Fibroblast of lung (primary cell): ENCODE results near the gene KBTBD6. TPM values are rescaled to one million over a fixed set of nuclear protein-coding genes. Genes with fewer than 3 reads are reported as not detected.

Experiments
- DNase-seq, 2 donors: peaks; one replicate each; pipeline versions ENCODE4 v3.0.0 to v3.0.0-alpha.2; 2010; ENCODE audit warnings: low read depth in 2 of 2
- H2AFZ ChIP-seq: 2 replicates; pipeline ENCODE4 v1.5.1; 2012; ENCODE audit warnings: low read length, control low read depth, inconsistent platforms
- H3K27ac ChIP-seq: 2 replicates; pipeline ENCODE4 v1.5.1; 2011; ENCODE audit warnings: low read length, control low read depth; ENCODE audit not compliant: insufficient read depth
- H3K27me3 ChIP-seq: 2 replicates; pipeline ENCODE4 v1.5.1; 2011; ENCODE audit warnings: mild to moderate bottlenecking, low read length; ENCODE audit not compliant: control insufficient read depth, insufficient read depth
- H3K36me3 ChIP-seq: 2 replicates; pipeline ENCODE4 v1.5.1; 2011; ENCODE audit warnings: low read length; ENCODE audit not compliant: control insufficient read depth, insufficient read depth
- H3K4me1 ChIP-seq: 2 replicates; pipeline ENCODE4 v1.5.1; 2011; ENCODE audit warnings: low read length; ENCODE audit not compliant: control insufficient read depth, insufficient read depth; ENCODE audit errors: extremely low read depth
- H3K4me2 ChIP-seq: 2 replicates; pipeline ENCODE4 v1.5.1; 2011; ENCODE audit warnings: low read length, control low read depth; ENCODE audit not compliant: insufficient read depth; ENCODE audit errors: extremely low read depth
- H3K4me3 ChIP-seq, 4 experiments: fragments of 200-600 bp in 1 of 4; sonication (generic) in 1 of 4; replicated peaks in 1 of 4; 2 replicates each; pipeline ENCODE4 v1.5.1; 2011 to 2016; ENCODE audit warnings: low read length in 4 of 4, low read depth in 3 of 4, mild to moderate bottlenecking in 3 of 4, control low read depth in 2 of 4, inconsistent platforms in 1 of 4, mixed read lengths in 1 of 4; ENCODE audit not compliant: insufficient read depth in 1 of 4; ENCODE audit errors: control extremely low read depth in 1 of 4
- H3K79me2 ChIP-seq: 2 replicates; pipeline ENCODE4 v1.5.1; 2012; ENCODE audit warnings: mild to moderate bottlenecking, low read length, inconsistent platforms; ENCODE audit not compliant: control insufficient read depth, insufficient read depth
- H3K9ac ChIP-seq: 2 replicates; pipeline ENCODE4 v1.5.1; 2011; ENCODE audit warnings: mild to moderate bottlenecking, low read length, control low read depth; ENCODE audit not compliant: insufficient read depth
- H3K9me3 ChIP-seq: 2 replicates; pipeline ENCODE4 v1.5.1; 2012; ENCODE audit warnings: low read depth, low read length; ENCODE audit not compliant: control insufficient read depth, insufficient read depth
- H4K20me1 ChIP-seq: 2 replicates; pipeline ENCODE4 v1.5.1; 2011; ENCODE audit warnings: low read length; ENCODE audit not compliant: control insufficient read depth, insufficient read depth; ENCODE audit errors: extremely low read depth
- CTCF ChIP-seq, 2 donors: IDR thresholded peaks in 1 of 2; conservative IDR thresholded peaks in 1 of 2; 1 replicate in 1 of 2; 2 replicates in 1 of 2; pipeline ENCODE4 v1.5.1; 2011 to 2012; ENCODE audit warnings: low read length in 2 of 2, control low read depth in 1 of 2, inconsistent platforms in 1 of 2, low read depth in 1 of 2, mild to moderate bottlenecking in 1 of 2
- EZH2 ChIP-seq: IDR thresholded peaks from 2 replicates; pipeline ENCODE4 v1.5.1; 2012; ENCODE audit warnings: low read length, control low read depth, mild to moderate bottlenecking; ENCODE audit errors: missing control alignments
- polyA plus RNA-seq, 2 donors: library from polyadenylated mRNA; depleted of rRNA in 1 of 2; stranded (reverse) in 1 of 2; unstranded in 1 of 2; fragments of >200 nt; gene quantifications; 2 replicates each; pipeline ENCODE4 v1.2.1, GENCODE V29; 2011 to 2012; ENCODE audit warnings: missing spikeins in 1 of 2
- total RNA-seq: library from RNA; depleted of rRNA; stranded (reverse); fragments of >200 nt; gene quantifications from 2 replicates; pipeline ENCODE4 v1.2.1, GENCODE V29; 2014

Gene KBTBD6
- total and polyA plus RNA-seq, 2 donors (not counting 1 experiment from before 2014, with no cell fraction given) = 6.7 to 12.4 TPM

GRCh38 chr13:41148419-41149283 is 16.0 kb upstream of the KBTBD6 start:
- no peak overlapping the region for H3K4me2 ChIP-seq
- H3K9ac ChIP-seq = no peak overlapping the region
- TF ChIP-seq CTCF (conservative IDR thresholded peaks at IDR 0.05 in 1 of 2, IDR thresholded peaks at IDR 0.05 in 1 of 2; ENCODE audit: low read depth in 1 of 2, low read length in 2 of 2) = no peak
- TF ChIP-seq EZH2 = no peak
- no peak for DNase-seq
- H3K4me1 ChIP-seq = peaks cover 10% of the 10 kb centered on the region
- H3K27ac ChIP-seq = no peak overlapping the region
- H3K4me3 ChIP-seq = no peak overlapping the region
- no peaks in the 10 kb centered on the region for H3K9me3 ChIP-seq
- H4K20me1 ChIP-seq = no peaks in the 10 kb centered on the region
- H2AFZ ChIP-seq = no peak overlapping the region
- no peaks in the 10 kb centered on the region for H3K36me3 ChIP-seq
- no peaks in the 10 kb centered on the region for H3K79me2 ChIP-seq
- no peaks in the 10 kb centered on the region for H3K27me3 ChIP-seq

GRCh38 chr13:41145136-41145908 is 12.7 kb upstream of the KBTBD6 start:
- Histone ChIP-seq H3K4me2 (peak overlapping the region; percentile 44), H3K4me1 (peaks cover 10% of the 10 kb centered on the region), H3K27ac (peak overlapping the region; percentile 56), H3K79me2 (no peaks in the 10 kb centered on the region), H3K9me3 (no peaks in the 10 kb centered on the region), H3K27me3 (no peaks in the 10 kb centered on the region), H3K36me3 (no peaks in the 10 kb centered on the region), H3K4me3 (no peak overlapping the region), H2AFZ (peak overlapping the region; percentile 61), H4K20me1 (no peaks in the 10 kb centered on the region), H3K9ac (no peak overlapping the region)
- peak; percentile 35 to 44 for DNase-seq
- TF ChIP-seq EZH2 = no peak
- no peak for TF ChIP-seq CTCF (conservative IDR thresholded peaks at IDR 0.05 in 1 of 2, IDR thresholded peaks at IDR 0.05 in 1 of 2; ENCODE audit: low read depth in 1 of 2, low read length in 2 of 2)

GRCh38 chr13:41144576-41144975 is 12.0 kb upstream of the KBTBD6 start:
- no peaks in the 10 kb centered on the region for H4K20me1 ChIP-seq
- peaks cover 10% of the 10 kb centered on the region for H3K4me1 ChIP-seq
- H3K36me3 ChIP-seq = no peaks in the 10 kb centered on the region
- H3K4me2 ChIP-seq = no peak overlapping the region
- H3K27me3 ChIP-seq = no peaks in the 10 kb centered on the region
- no peak overlapping the region for H3K9ac ChIP-seq
- H3K4me3 ChIP-seq = no peak overlapping the region
- peak overlapping the region; percentile 56 for H3K27ac ChIP-seq
- H3K79me2 ChIP-seq = no peaks in the 10 kb centered on the region
- H3K9me3 ChIP-seq = no peaks in the 10 kb centered on the region
- DNase-seq = no peak
- TF ChIP-seq EZH2 (no peak), CTCF (conservative IDR thresholded peaks at IDR 0.05 in 1 of 2, IDR thresholded peaks at IDR 0.05 in 1 of 2; ENCODE audit: low read depth in 1 of 2, low read length in 2 of 2) (no peak)
- no peak overlapping the region for H2AFZ ChIP-seq
